GM18517 (cell line): ENCODE measurements around the gene CEP97.
"Not testable (repeated sequence)": the region's sequence is repeated elsewhere in the genome, so short reads cannot be mapped to it uniquely, and the experiment has no call there.

Experiments
- ATAC-seq: cut with Tn5 transposase; IDR thresholded peaks from one replicate; pipeline ENCODE4 v1.9.1; 2021; ENCODE audit warnings: mild to moderate bottlenecking, moderate library complexity; ENCODE audit not compliant: unreplicated experiment

Gene CEP97

GRCh38 chr3:101724329-101725193 is at the start of gene CEP97:
Gene CEP97 (plus strand): TSS chr3:101724614. CDS start chr3:101724677, 63 bp downstream.
- peak; percentile 82 for ATAC-seq

GRCh38 chr3:101675709-101676215 is 48.7 kb upstream of the CEP97 start:
- ATAC-seq = no peak

- ATAC-seq = peak; percentile 74
Observed at GRCh38 chr3:101676216-101676764, 48.1 kb upstream of the CEP97 start.

- peak; percentile 84 for ATAC-seq
Observed at GRCh38 chr3:101676765-101677435, 47.5 kb upstream of the CEP97 start, which contains the start of gene ZBTB11. Gene ZBTB11 (minus strand): TSS chr3:101677132. CDS start chr3:101676914, 218 bp downstream.

- no peak for ATAC-seq
Observed at GRCh38 chr3:101677436-101678286, 46.8 kb upstream of the CEP97 start.

- ATAC-seq = not testable (repeated sequence)
Observed at GRCh38 chr3:101678837-101679236, 45.6 kb upstream of the CEP97 start.

- no peak for ATAC-seq
Observed at GRCh38 chr3:101680466-101680865, 43.9 kb upstream of the CEP97 start.

- ATAC-seq = no peak
Observed at GRCh38 chr3:101685050-101685400, 39.4 kb upstream of the CEP97 start.

GRCh38 chr3:101685870-101686307 is 38.5 kb upstream of the CEP97 start:
- peak; percentile 2 for ATAC-seq

GRCh38 chr3:101687142-101687931 is 37.1 kb upstream of the CEP97 start:
- ATAC-seq = no peak

GRCh38 chr3:101689286-101689685 is 35.1 kb upstream of the CEP97 start:
- ATAC-seq = no peak

GRCh38 chr3:101690972-101691371 is 33.4 kb upstream of the CEP97 start:
- ATAC-seq = peak; percentile 39

- ATAC-seq = not testable (repeated sequence)
Observed at GRCh38 chr3:101691685-101692671, 32.4 kb upstream of the CEP97 start.

- ATAC-seq = peak; percentile 48
Observed at GRCh38 chr3:101693540-101693939, 30.9 kb upstream of the CEP97 start.

GRCh38 chr3:101694836-101695235 is 29.6 kb upstream of the CEP97 start:
- ATAC-seq = not testable (repeated sequence)

GRCh38 chr3:101695779-101696372 is 28.5 kb upstream of the CEP97 start:
- no peak for ATAC-seq

- ATAC-seq = no peak
Observed at GRCh38 chr3:101701696-101702634, 22.4 kb upstream of the CEP97 start.
